ENCODE results near the gene ENPP6. TPM values are rescaled to one million over a fixed set of nuclear protein-coding genes. Genes with fewer than 3 reads are reported as not detected.

Gene ENPP6
- polyA plus RNA-seq, 1 of the 3 experiments (the other 2 are of a cell fraction): not detected

- Histone ChIP-seq H3K9ac (no peak overlapping the region), H4K20me1 (ENCODE audit: insufficient read depth) (no peaks in the 10 kb centered on the region), H3F3A (replicated peaks; ENCODE audit: insufficient read depth) (no peaks in the 10 kb centered on the region), H3K79me2 (ENCODE audit: insufficient read depth) (no peaks in the 10 kb centered on the region), H2AFZ (ENCODE audit: low read depth) (no peak overlapping the region), H3K9me2 (no peaks in the 10 kb centered on the region), H3K9me3 (no peaks in the 10 kb centered on the region), H3K27ac (ENCODE audit: low read depth in 2 of 2, low read length in 1 of 2) (peak overlapping the region in 1 of 2 experiments; percentile 47; a peak in 1 of 4 replicates), H3K36me3 (replicated peaks in 1 of 2; ENCODE audit: control insufficient read depth in 1 of 2, insufficient read depth in 2 of 2, low read length in 1 of 2) (no peaks in the 10 kb centered on the region), H3K27me3 (ENCODE audit: insufficient read depth) (0 out of 2 replicates have a peak, but pooled peaks cover 8% of the 10 kb centered on the region), H3K4me2 (no peak overlapping the region), H3K4me1 (ENCODE audit: control insufficient read depth in 1 of 2, insufficient read depth in 2 of 2, low read depth in 1 of 2, low read length in 1 of 2) (peaks cover 0 to 11% of the 10 kb centered on the region in 2 experiments; a peak in 1 of 4 replicates), H3K4me3 (ENCODE audit: low read depth in 2 of 2, low read length in 1 of 2) (no peak overlapping the region)
- DNase-seq: peak; percentile 64
- CTCF ChIA-PET: interaction anchor here (0.6 to 0.9 kb wide), 2 partner anchors 36 to 52 kb away, joined by 3 to 4 read pairs; no protein-coding TSS in a partner anchor
- TF ChIP-seq MXI1 (IDR thresholded peaks at IDR 0.05; ENCODE audit: low read depth, low read length) (peak; percentile 30; the same call in 1 of the 2 replicates), TEAD4 (IDR thresholded peaks at IDR 0.05; ENCODE audit: borderline replicate concordance, insufficient read depth) (no peak), USF2 (IDR thresholded peaks at IDR 0.05; ENCODE audit: borderline replicate concordance, low read depth, low read length) (no peak), NRF1 (IDR thresholded peaks at IDR 0.05; ENCODE audit: low read depth, low read length) (no peak), ZBTB33 (IDR thresholded peaks at IDR 0.05; ENCODE audit: borderline replicate concordance, low read depth) (no peak)
- 22% methylated on average over 9 of the region's 10 CpGs for WGBS (ENCODE audit: low lambda C conversion rate)
- POLR2A ChIA-PET: no interaction called here
Observed at GRCh38 chr4:184215709-184216328, 1.9 kb downstream of the ENPP6 start.

- Histone ChIP-seq H3F3A (replicated peaks; ENCODE audit: insufficient read depth) (no peaks in the 10 kb centered on the region), H3K27ac (ENCODE audit: low read depth in 2 of 2, low read length in 1 of 2) (no peak overlapping the region), H3K4me3 (ENCODE audit: low read depth in 2 of 2, low read length in 1 of 2) (no peak overlapping the region), H3K4me2 (no peak overlapping the region), H2AFZ (ENCODE audit: low read depth) (no peak overlapping the region), H3K79me2 (ENCODE audit: insufficient read depth) (no peaks in the 10 kb centered on the region), H3K9me2 (no peaks in the 10 kb centered on the region), H3K27me3 (ENCODE audit: insufficient read depth) (0 out of 2 replicates have a peak, but pooled peaks cover 8% of the 10 kb centered on the region), H3K9me3 (no peaks in the 10 kb centered on the region), H3K9ac (no peak overlapping the region), H3K4me1 (ENCODE audit: control insufficient read depth in 1 of 2, insufficient read depth in 2 of 2, low read depth in 1 of 2, low read length in 1 of 2) (peaks cover 0 to 11% of the 10 kb centered on the region in 2 experiments; a peak in 1 of 4 replicates), H4K20me1 (ENCODE audit: insufficient read depth) (no peaks in the 10 kb centered on the region), H3K36me3 (replicated peaks in 1 of 2; ENCODE audit: control insufficient read depth in 1 of 2, insufficient read depth in 2 of 2, low read length in 1 of 2) (no peaks in the 10 kb centered on the region)
- ChIA-PET CTCF (no interaction called here), POLR2A (no interaction called here)
- 41% methylated on average over 5 of the region's 5 CpGs for WGBS (ENCODE audit: low lambda C conversion rate)
- TF ChIP-seq EP300 (IDR thresholded peaks at IDR 0.05; ENCODE audit: borderline replicate concordance in 1 of 2, low read depth in 1 of 2, low read length in 1 of 2) (no peak), TCF12 (IDR thresholded peaks at IDR 0.05) (no peak), USF2 (IDR thresholded peaks at IDR 0.05; ENCODE audit: borderline replicate concordance, low read depth, low read length) (no peak), MAX (IDR thresholded peaks at IDR 0.05; ENCODE audit: low read depth) (no peak), CHD2 (IDR thresholded peaks at IDR 0.05; ENCODE audit: low read length, partially characterized antibody) (no peak), IRF3 (IDR thresholded peaks at IDR 0.05; ENCODE audit: low read depth, low read length) (no peak), ELF1 (IDR thresholded peaks at IDR 0.05) (no peak), GABPA (IDR thresholded peaks at IDR 0.05; ENCODE audit: low read depth) (no peak), GATA2 (CRISPR knock-in tag; IDR thresholded peaks at IDR 0.05) (no peak), RCOR1 (IDR thresholded peaks at IDR 0.05; ENCODE audit: low read length) (no peak), SIN3A (IDR thresholded peaks at IDR 0.05; ENCODE audit: borderline replicate concordance, low read depth, low read length) (no peak), RFX5 (IDR thresholded peaks at IDR 0.05; ENCODE audit: low read length) (no peak), NFIC (IDR thresholded peaks at IDR 0.05; ENCODE audit: borderline replicate concordance) (no peak), JUND (IDR thresholded peaks at IDR 0.05) (no peak)
- DNase-seq: no peak
Observed at GRCh38 chr4:184214931-184215330, 2.7 kb downstream of the ENPP6 start.

Data from SK-N-SH (cell line).